Ascending aorta (tissue), 2 donors: ENCODE results near the gene REG4. TPM values are rescaled to one million over a fixed set of nuclear protein-coding genes. Genes with fewer than 3 reads are reported as not detected.
"Not testable (repeated sequence)": the region's sequence is repeated elsewhere in the genome, so short reads cannot be mapped to it uniquely, and the experiment has no call there.

Experiments
- DNase-seq, 2 donors: peaks; one replicate each; pipeline ENCODE4 v3.0.0-alpha.2; 2019; ENCODE audit warnings: low spot score in 2 of 2
- H3K27ac ChIP-seq, 2 donors: fragments of 200-600 bp; sonication (generic); one replicate each; pipeline ENCODE4 v1.5.1; 2016 to 2017; ENCODE audit warnings: mild to moderate bottlenecking in 1 of 2
- H3K27me3 ChIP-seq: fragments of 200-600 bp; sonication (generic); one replicate; pipeline ENCODE4 v1.5.1; 2017
- H3K36me3 ChIP-seq, 2 donors: fragments of 200-600 bp; sonication (generic); one replicate each; pipeline ENCODE4 v1.5.1; 2016
- H3K4me1 ChIP-seq, 2 donors: fragments of 200-600 bp; sonication (generic); one replicate each; pipeline ENCODE4 v1.5.1; 2016 to 2017; ENCODE audit warnings: mild to moderate bottlenecking in 1 of 2
- H3K4me3 ChIP-seq, 2 donors: fragments of 200-600 bp; sonication (generic); one replicate each; pipeline ENCODE4 v1.5.1; 2016 to 2017; ENCODE audit warnings: mild to moderate bottlenecking in 1 of 2
- H3K9me3 ChIP-seq, 2 donors: fragments of 200-600 bp; sonication (generic); one replicate each; pipeline ENCODE4 v1.5.1; 2016
- intact Hi-C: fragments of 100-400 bp; cut with DNase I; formaldehyde crosslinking; loops from one replicate; pipeline ENCODE4 v1.15.1; 2023
- total RNA-seq: library from RNA; depleted of rRNA; stranded (reverse); fragments of >200 nt; gene quantifications from one replicate; pipeline ENCODE4 v1.1.0, GENCODE V29; 2016
- TF ChIP-seq, protein P1 (sequence below), 3 experiments: fragments of 200-600 bp in 2 of 3; fragments of 450-650 bp in 1 of 3; sonication (generic) in 2 of 3; IDR thresholded peaks; one replicate each; pipeline ENCODE4 v1.5.1; 2016 to 2019; ENCODE audit warnings: antibody characterized with exemption in 3 of 3, mild to moderate bottlenecking in 1 of 3, moderate library complexity in 1 of 3

REG4 gene
- total RNA-seq, 1 donor from 2014 or later, result not detected

DNA sequence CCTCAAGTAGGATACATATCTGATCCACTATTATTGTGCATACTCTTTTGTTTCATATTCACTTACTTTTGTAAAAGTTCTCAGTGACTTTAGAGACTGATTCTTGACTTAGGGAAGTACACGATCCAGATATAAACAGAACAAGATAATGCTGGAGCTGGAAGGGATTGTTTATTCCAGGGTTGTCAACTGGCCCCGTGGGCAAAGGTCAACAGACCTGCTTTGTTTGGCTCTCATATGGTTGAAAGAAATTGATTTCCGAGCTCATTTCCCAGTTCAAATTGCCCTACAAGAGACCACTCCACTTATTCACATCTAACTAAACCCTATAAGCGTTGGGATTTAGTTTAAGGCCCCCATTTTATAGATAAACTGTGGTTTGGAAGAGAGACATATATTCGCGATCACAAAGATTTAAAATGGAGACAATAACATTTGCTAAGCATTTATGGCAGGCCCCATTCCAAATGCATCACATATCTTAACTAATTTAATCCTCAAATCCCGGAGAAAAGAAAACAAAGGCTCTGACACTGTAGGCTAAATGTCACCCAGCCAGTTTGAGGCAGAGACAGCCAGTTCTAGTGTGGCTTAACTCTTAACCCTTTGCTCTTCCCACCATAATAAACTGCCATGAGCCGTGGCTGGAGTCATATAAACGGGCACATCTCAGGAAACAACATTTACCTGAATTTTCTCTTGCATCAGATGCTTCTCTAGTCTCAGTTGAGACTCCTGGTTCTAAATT is 20.6 kb downstream of the REG4 start:
- no peaks in the 10 kb centered on the region for H3K36me3 ChIP-seq
- TF ChIP-seq, protein P1, sequence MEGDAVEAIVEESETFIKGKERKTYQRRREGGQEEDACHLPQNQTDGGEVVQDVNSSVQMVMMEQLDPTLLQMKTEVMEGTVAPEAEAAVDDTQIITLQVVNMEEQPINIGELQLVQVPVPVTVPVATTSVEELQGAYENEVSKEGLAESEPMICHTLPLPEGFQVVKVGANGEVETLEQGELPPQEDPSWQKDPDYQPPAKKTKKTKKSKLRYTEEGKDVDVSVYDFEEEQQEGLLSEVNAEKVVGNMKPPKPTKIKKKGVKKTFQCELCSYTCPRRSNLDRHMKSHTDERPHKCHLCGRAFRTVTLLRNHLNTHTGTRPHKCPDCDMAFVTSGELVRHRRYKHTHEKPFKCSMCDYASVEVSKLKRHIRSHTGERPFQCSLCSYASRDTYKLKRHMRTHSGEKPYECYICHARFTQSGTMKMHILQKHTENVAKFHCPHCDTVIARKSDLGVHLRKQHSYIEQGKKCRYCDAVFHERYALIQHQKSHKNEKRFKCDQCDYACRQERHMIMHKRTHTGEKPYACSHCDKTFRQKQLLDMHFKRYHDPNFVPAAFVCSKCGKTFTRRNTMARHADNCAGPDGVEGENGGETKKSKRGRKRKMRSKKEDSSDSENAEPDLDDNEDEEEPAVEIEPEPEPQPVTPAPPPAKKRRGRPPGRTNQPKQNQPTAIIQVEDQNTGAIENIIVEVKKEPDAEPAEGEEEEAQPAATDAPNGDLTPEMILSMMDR (IDR thresholded peaks at IDR 0.05), result no peak
- no peak overlapping the region for H3K4me3 ChIP-seq
- H3K27me3 ChIP-seq, result no peaks in the 10 kb centered on the region
- no peak for DNase-seq
- H3K27ac ChIP-seq, result no peak overlapping the region
- intact Hi-C loops, result no loop called here
- no peaks in the 10 kb centered on the region for H3K4me1 ChIP-seq
- H3K9me3 ChIP-seq, result no peaks in the 10 kb centered on the region

DNA sequence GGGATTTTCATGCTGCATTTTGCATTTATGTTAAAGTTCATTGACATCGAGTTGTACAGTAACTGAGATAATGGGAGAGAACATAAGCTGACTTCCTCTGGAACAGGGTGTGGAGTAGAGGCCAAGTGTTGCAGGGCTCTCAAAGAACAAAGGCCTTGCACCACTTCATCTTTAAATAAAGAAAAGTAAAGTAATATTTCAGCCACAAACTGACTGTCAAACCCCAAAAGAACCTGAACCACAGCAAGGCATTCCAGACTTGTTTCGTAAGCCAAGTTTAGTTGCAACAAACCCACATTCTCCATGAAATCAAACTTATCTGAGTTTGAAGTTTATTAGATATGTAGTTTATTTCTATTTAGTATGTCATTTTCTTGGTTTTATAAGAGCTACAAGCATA is 23.5 kb downstream of the REG4 start:
- Histone ChIP-seq H3K9me3 (no peaks in the 10 kb centered on the region), H3K4me1 (no peaks in the 10 kb centered on the region), H3K4me3 (no peak overlapping the region), H3K27me3 (no peaks in the 10 kb centered on the region), H3K27ac (no peak overlapping the region), H3K36me3 (no peaks in the 10 kb centered on the region)
- intact Hi-C loops, result no loop called here
- TF ChIP-seq, protein P1 (IDR thresholded peaks at IDR 0.05), result no peak
- no peak for DNase-seq

DNA sequence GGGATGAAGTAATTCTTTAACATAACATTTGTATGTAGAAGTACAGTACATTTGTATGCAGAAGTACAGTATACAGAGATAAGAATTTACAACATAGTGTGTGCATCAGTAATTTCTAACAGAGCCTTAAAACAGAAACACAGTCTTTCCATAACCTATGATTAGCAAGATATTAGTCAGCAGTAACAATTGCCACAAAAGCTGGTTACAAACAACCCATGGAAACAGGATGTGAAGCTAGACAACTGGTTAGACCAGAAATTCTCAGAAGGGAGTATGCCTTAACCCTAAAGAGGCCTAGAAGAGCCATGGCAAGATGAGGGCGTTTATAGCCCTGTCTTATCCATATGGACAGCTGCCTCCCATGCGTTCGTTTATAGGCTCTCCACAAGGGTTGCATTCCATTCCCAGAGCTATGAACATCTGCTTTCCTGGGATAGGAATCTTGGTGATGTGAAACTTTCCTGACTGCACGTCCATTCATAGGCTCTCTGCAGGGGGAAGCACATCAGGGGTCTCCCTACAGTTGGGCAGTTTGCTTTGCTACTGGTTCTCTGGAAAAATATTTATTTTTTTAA is 24.7 kb downstream of the REG4 start:
- H3K27me3 ChIP-seq, intact Hi-C loops, H3K4me3 ChIP-seq, H3K27ac ChIP-seq, H3K4me1 ChIP-seq, H3K36me3 ChIP-seq, DNase-seq, H3K9me3 ChIP-seq: not testable (repeated sequence)

GRCh38 chr1:119786046-119786445 is 25.2 kb downstream of the REG4 start:
- H3K4me3 ChIP-seq, H3K4me1 ChIP-seq, intact Hi-C loops, H3K9me3 ChIP-seq, DNase-seq, H3K36me3 ChIP-seq, H3K27ac ChIP-seq, H3K27me3 ChIP-seq: not testable (repeated sequence)

GRCh38 chr1:119784191-119784781 is 27.0 kb downstream of the REG4 start:
- DNase-seq, result peak in 1 of 2 donors; percentile 70
- Histone ChIP-seq H3K4me1 (no peaks in the 10 kb centered on the region), H3K27me3 (no peaks in the 10 kb centered on the region), H3K9me3 (no peaks in the 10 kb centered on the region), H3K36me3 (no peaks in the 10 kb centered on the region), H3K4me3 (no peak overlapping the region), H3K27ac (no peak overlapping the region)
- intact Hi-C loops, result no loop called here
- TF ChIP-seq, protein P1 (IDR thresholded peaks at IDR 0.05), result no peak

- H3K4me1 ChIP-seq, result no peaks in the 10 kb centered on the region
- no peaks in the 10 kb centered on the region for H3K36me3 ChIP-seq
- H3K27ac ChIP-seq, result no peak overlapping the region
- H3K4me3 ChIP-seq, result no peak overlapping the region
- no peaks in the 10 kb centered on the region for H3K9me3 ChIP-seq
- intact Hi-C loops, result no loop called here
- TF ChIP-seq, protein P1 (IDR thresholded peaks at IDR 0.05), result no peak
- no peak for DNase-seq
- no peaks in the 10 kb centered on the region for H3K27me3 ChIP-seq
Observed at GRCh38 chr1:119783354-119784185, 27.7 kb downstream of the REG4 start.
